GM18868 (cell line): ENCODE data around the gene TOR1AIP1.
"Not testable (repeated sequence)": the region's sequence is repeated elsewhere in the genome, so short reads cannot be mapped to it uniquely, and the experiment has no call there.

Experiments
- ATAC-seq: cut with Tn5 transposase; IDR thresholded peaks from one replicate; pipeline ENCODE4 v1.9.1; 2021; ENCODE audit warnings: mild to moderate bottlenecking, moderate library complexity; ENCODE audit not compliant: unreplicated experiment

The TOR1AIP1 gene

DNA sequence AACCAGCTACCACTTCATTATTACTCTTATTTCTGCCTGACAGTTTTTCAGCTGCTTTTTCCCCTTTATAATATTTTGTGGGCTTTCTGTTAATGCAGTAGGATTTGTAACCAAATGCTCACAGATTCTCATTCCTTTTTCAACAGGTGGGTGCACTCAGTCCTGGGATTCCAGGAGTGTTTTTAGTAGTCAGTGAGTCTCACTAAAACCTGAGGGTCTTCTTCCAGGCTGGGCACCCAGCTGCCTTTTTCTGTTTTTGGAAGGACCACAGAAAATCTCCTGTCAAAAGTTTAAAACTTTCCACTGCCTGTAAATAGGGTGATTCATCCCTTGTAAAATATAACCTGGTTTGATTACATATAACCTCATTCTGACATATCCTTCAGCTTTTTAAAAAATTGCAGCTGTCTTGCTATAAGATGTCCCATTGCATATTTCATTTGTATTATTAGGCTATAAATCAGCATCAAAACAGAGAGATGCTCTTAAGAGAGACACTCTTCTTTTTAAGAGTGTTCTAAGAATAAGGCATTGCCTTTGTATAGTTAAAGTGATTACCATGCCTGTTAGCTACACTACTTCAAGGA is 55.7 kb downstream of the TOR1AIP1 start:
- no peak for ATAC-seq

DNA sequence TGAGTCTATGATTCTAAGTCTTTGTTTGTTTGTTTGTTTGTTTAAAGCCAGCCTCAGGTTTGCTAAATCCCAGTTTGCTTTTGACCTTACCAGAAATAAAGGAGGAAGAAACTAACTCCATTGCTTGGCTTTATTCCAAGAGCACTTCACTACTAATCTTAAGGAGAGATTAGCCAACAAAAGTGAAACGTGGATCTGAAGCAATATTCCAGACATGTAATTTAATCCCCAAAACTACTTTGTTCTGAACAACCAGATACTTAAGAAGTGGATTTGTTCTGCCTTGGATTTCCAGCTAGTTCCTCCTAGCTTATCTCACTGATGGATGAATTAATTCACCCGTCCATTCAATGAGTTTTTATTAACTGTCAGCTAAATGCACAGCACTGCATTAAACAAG is 56.7 kb downstream of the TOR1AIP1 start:
- ATAC-seq, result no peak

GRCh38 chr1:179939941-179940340 is 57.9 kb downstream of the TOR1AIP1 start:
- no peak for ATAC-seq

DNA sequence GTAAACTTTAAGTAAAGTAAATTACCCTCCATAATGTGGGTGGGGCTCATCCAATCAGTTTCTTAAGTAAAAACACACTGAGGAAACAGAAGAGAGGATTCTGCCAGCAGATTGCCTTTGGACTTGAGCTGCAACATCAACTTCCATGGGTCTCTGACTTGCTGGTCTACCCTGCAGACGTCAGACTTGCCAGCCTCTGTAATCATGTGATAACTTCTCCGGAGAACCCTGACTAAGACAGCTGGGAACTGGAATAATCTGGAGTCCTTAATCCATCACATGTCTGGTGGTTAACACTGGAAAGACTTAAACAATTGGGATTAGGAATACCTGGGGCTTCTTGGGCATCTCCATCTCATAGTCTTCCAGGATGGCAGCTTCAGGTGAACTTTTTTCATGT is 59.4 kb downstream of the TOR1AIP1 start:
- no peak for ATAC-seq

- ATAC-seq, result no peak
Observed at GRCh38 chr1:179950651-179951050, 68.6 kb downstream of the TOR1AIP1 start.

DNA sequence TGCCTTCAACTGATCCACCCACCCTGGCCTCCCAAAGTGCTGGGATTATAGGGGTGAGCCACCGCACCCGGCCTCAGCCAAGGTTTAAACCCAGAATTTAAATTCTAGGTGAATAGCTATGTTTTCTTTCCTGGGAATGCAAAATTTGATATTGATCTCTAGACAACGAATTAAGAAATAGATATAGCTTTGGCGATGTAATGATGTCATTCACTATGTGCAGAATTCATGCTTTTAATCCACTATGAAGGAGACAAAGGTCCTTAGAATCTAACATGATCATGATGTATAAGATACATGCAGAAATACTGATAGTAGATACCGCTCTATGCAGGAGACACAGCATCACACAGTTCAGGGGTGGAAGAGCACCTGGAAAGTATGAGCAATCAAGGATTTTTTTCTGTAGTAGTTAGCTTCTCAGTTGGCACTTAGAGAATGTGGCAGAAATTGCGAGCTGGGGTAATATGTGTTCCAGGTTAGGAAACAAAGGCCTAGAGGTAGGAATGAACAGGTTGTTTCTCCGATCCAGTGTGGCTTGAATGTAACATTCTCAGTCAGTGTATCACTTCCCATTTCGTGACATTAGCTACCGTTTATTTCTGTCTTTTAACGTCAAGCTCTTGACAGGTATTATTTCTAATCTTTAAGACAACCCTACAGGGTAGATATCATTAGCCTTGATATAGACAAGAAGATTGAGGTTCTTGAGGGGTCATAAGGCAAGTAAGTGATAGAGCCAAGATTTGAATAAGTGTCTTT is 69.5 kb downstream of the TOR1AIP1 start:
- no peak for ATAC-seq

- ATAC-seq, result no peak
Observed at GRCh38 chr1:179952186-179952585, 70.1 kb downstream of the TOR1AIP1 start.

- ATAC-seq, result peak; percentile 18
Observed at GRCh38 chr1:179953974-179954492, 71.9 kb downstream of the TOR1AIP1 start.

GRCh38 chr1:179954493-179955286 is 72.6 kb downstream of the TOR1AIP1 start, which contains the start of gene CEP350:
CEP350 (plus strand) TSS chr1:179954810; CDS start chr1:179986182, 31,372 bp downstream.
- ATAC-seq, result peak; percentile 88

DNA sequence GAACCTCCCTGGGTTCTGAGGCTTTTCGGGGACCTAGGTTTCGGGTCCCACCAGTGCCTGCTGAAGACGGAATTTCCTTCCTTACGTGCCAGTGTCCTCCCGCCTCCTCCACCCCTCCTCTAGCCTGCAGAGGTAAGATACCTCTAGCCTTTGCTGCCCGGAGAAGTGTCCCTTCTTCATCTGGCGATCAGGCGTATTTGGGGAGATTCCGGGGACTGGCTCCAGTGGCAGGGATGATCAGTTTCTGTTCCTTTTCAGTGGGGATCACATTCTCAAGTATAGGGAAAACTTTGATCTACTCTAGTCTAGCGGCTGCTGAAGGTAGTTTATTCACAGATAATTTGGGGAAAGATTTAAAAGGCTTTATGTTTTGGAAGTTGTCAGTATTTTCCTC is 73.2 kb downstream of the TOR1AIP1 start:
- ATAC-seq, result no peak

DNA sequence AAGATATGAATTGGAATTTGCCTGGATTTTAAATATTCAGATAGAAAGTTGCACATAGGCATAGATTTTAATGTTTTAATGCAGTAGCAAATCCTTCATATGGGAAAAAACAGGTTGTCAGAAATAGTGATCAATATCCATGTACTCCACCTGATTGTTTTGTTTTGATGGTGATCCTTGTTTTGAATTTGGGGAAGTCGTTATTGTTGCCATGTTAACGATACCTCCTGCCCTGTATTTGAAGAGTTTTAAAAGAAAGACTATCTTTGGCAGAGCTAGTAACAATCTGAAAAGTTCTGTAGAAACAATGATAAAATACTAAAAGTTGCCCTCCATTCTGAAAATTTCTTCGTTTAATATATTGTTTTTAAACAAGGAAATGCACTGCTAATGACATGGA is 73.6 kb downstream of the TOR1AIP1 start:
- ATAC-seq, result no peak

GRCh38 chr1:179958359-179958758 is 76.3 kb downstream of the TOR1AIP1 start:
- no peak for ATAC-seq

DNA sequence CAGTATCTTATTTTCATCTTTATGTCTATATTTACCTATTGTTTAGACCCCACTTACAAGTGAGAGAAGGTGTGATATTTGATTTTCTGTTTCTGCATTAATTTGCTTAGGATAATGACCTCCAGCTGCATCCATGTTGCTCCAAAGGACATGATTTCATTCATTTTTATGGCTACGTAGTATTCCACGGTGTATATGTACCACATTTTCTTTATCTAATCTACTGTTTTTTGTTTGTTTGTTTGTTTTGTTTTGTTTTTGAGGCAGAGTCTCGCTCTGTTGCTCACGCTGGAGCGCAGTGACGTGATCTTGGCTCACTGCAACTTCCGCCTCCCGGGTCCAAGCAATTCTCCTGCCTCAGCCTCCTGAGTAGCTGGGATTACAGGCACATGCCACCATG is 80.1 kb downstream of the TOR1AIP1 start:
- ATAC-seq, result not testable (repeated sequence)

- ATAC-seq, result no peak
Observed at GRCh38 chr1:179966551-179966950, 84.5 kb downstream of the TOR1AIP1 start.

DNA sequence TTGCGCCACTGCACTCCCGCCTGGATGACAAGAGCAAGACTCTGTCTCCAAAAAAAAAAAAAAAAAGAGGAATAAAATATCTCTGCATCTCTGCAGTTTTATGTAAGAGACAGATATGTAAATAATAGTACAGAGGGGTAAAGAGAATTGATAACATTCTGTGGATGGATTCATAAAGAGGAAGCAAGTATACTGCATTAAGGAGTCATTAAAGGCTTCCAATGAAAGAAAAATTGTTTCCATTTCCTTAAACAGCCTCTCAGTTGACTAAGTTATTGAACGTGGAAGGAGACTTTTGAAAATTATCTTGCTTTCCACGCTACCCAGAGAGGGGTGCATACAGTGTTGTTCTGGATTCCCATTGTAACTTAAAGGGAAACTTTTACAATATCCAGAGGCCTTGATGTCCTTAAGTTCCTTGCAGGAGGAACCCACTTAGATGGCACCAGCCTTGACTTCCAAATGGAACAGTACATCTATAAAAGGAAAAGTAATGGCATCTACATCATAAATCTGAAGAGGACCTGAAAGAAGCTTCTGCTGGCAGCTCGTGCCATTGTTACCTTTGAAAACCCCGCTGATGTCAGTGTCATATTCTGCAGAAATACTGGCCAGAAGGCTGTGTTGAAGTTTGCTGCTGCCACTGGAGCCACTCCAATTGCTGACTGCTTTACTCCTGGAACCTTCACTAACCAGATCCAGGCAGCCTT is 86.4 kb downstream of the TOR1AIP1 start:
- no peak for ATAC-seq

GRCh38 chr1:179968994-179969919 is 87.2 kb downstream of the TOR1AIP1 start:
- no peak for ATAC-seq
